Heart right ventricle (tissue), 16 donors: ENCODE measurements around the gene BOD1L1. TPM values are rescaled to one million over a fixed set of nuclear protein-coding genes. Genes with fewer than 3 reads are reported as not detected.

Experiments used
- ATAC-seq, 8 donors: fragments of 200-7000 bp; cut with Tn5 transposase; one replicate each; pipeline ENCODE4 v1.9.1; 2020; ENCODE audit warnings: mild to moderate bottlenecking in 8 of 8, moderate library complexity in 8 of 8, moderate number of reproducible peaks in 1 of 8
- DNase-seq, 2 donors: peaks; one replicate each; pipeline ENCODE4 v3.0.0-alpha.2; 2020
- H3K27ac ChIP-seq, 10 donors: fragments of 200-600 bp; sonication (generic) in 2 of 10; one replicate each; pipeline versions ENCODE4 v1.5.0 to v1.8.0; 2020 to 2022; ENCODE audit warnings: mild to moderate bottlenecking in 3 of 10
- H3K27me3 ChIP-seq, 7 donors: fragments of 200-600 bp; one replicate each; pipeline ENCODE4 v1.8.0; 2021 to 2022; ENCODE audit warnings: mild to moderate bottlenecking in 2 of 7
- H3K36me3 ChIP-seq, 9 donors: fragments of 200-600 bp; sonication (generic) in 1 of 9; one replicate each; pipeline versions ENCODE4 v1.5.0 to v1.8.0; 2020 to 2022; ENCODE audit warnings: mild to moderate bottlenecking in 2 of 9
- H3K4me1 ChIP-seq, 9 donors: fragments of 200-600 bp; sonication (generic) in 1 of 9; one replicate each; pipeline versions ENCODE4 v1.5.0 to v1.8.0; 2020 to 2022; ENCODE audit warnings: mild to moderate bottlenecking in 4 of 9
- H3K4me3 ChIP-seq, 10 donors: fragments of 200-600 bp; sonication (generic) in 2 of 10; one replicate each; pipeline versions ENCODE4 v1.5.0 to v1.8.0; 2020 to 2022; ENCODE audit warnings: mild to moderate bottlenecking in 7 of 10, moderate library complexity in 2 of 10
- H3K9me3 ChIP-seq, 11 donors: fragments of 200-600 bp in 10 of 11; sonication (generic) in 2 of 11; one replicate each; pipeline versions ENCODE4 v1.5.0 to v1.8.0; 2013 to 2022; ENCODE audit warnings: mild to moderate bottlenecking in 2 of 11, control low read depth in 1 of 11, moderate library complexity in 1 of 11
- WGBS, 2 donors: extraction: QIAGEN DNeasy Blood & Tissue Kit; methylation state at CpG; one replicate each; pipeline ENCODE4 v1.1.7; 2013; ENCODE audit warnings: inconsistent platforms in 1 of 2; 5-methylcytosine and 5-hydroxymethylcytosine counted together
- intact Hi-C, 10 donors: fragments of 100-400 bp; cut with DNase I; formaldehyde crosslinking; loops; one replicate each; pipeline versions ENCODE4 v1.11.1 to v1.14.2; 2022
- polyA plus RNA-seq, 2 donors: library from polyadenylated mRNA; stranded (reverse); fragments of 200-250 nt; gene quantifications; one replicate each; pipeline ENCODE4 v1.2.3, GENCODE V29; 2013
- total RNA-seq, 10 donors: library from RNA; stranded (reverse); fragmentation: NEBNext Ultra II Directional in 3 of 10; extraction: Animal tissue kit (Norgen Biotek cat#: 25700) in 3 of 10; gene quantifications; one replicate each; pipeline versions ENCODE4 v1.2.1 to v1.2.4, GENCODE V29; 2021 to 2023
- TF ChIP-seq, protein P1 (sequence below), 9 donors: fragments of 200-600 bp; sonication (generic) in 2 of 9; IDR thresholded peaks; one replicate each; pipeline versions ENCODE4 v1.5.0 to v1.8.0; 2021 to 2022; ENCODE audit warnings: antibody characterized with exemption in 9 of 9, mild to moderate bottlenecking in 5 of 9, moderate library complexity in 1 of 9
- donor health status: Arrhythmogenic right ventricular cardiomyopathy.
- donor health status: ischemic (EF 13 %, LVEDD 7.1; RV severe dilation, severe dysfunction).
- donor health status: healthy with polysubstance abuse.
- donor health status: DM: no; HTN: yes; CAD: no.
- donor health status: DM: no; HTN: no; CAD: no.
- donor health status: ischemic (EF 25% LVEDD 6.9; RV normal size, moderate dysfunction).
- donor health status: ischemic (EF 25% LVEDD 5.7; RV mildly dilated, moderate dysfunction).
- donor health status: healthy.
- donor health status: DM: yes; HTN: yes; CAD: no.
- donor health status: Ischemic cardiomyopathy.
- donor health status: ischemic (EF 35%, LVEDD 5.7; RV mildly dilated, moderate dysfunction).
- donor health status: nonischemic (EF 11% LVEDD 7.7; RV severe dilation, severe dysfunction).
- donor health status: DM: yes; HTN: yes; CAD: no.
- donor health status: PGD.
- donor health status: ischemic (EF 29% LVEDD 5.4; RV normal size, mild dysfunction).
- donor health status: nonischemic (EF 23%, LVEDD 6.1; RV moderate dilation, normal function).

BOD1L1 gene
- total and polyA plus RNA-seq, 12 donors: 7.9 to 28.1 (median 23.5) TPM

DNA sequence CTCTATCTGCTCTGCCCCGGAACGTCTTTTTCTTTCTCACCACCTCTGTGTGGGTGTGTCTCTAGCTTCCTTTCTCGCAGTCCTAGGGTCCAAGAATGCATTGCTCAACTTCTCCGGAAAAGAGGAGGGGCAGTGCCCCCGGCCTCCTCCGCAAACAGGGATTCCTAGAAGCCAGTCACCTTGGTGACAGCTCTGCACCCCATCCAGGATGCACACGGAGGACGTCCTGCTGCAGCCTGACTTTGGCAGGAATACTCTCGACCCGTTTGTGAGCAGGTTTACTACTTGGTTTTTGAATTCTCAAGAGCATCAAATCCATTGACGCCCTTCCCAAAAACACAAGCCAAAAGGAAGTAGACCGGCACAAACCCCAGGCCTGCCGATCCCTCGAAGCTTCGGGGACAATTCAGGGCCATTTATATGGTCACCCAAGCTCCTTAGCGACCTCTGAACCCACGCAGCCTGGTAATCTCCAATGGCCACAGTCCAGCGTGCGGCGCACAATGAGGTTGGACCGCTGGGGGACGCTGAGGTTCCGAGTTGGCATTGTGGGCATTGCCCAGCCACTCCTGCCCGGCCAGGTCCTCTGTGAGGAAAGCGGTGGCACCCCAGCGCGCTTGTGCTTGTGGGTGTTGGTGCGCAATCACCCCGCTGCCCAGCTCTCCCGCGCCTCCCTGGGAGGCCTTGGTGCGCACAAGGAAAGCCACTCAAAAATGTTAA is 93.0 kb downstream of the BOD1L1 start:
- Histone ChIP-seq H3K36me3 (no peaks in the 10 kb centered on the region), H3K9me3 (no peaks in the 10 kb centered on the region), H3K4me1 (peaks cover 0 to 29% (median 15%) of the 10 kb centered on the region in 9 donors), H3K27me3 (peaks cover 55 to 100% (median 99%) of the 10 kb centered on the region in 7 donors), H3K27ac (no peak overlapping the region), H3K4me3 (no peak overlapping the region)
- TF ChIP-seq, protein P1, sequence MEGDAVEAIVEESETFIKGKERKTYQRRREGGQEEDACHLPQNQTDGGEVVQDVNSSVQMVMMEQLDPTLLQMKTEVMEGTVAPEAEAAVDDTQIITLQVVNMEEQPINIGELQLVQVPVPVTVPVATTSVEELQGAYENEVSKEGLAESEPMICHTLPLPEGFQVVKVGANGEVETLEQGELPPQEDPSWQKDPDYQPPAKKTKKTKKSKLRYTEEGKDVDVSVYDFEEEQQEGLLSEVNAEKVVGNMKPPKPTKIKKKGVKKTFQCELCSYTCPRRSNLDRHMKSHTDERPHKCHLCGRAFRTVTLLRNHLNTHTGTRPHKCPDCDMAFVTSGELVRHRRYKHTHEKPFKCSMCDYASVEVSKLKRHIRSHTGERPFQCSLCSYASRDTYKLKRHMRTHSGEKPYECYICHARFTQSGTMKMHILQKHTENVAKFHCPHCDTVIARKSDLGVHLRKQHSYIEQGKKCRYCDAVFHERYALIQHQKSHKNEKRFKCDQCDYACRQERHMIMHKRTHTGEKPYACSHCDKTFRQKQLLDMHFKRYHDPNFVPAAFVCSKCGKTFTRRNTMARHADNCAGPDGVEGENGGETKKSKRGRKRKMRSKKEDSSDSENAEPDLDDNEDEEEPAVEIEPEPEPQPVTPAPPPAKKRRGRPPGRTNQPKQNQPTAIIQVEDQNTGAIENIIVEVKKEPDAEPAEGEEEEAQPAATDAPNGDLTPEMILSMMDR (IDR thresholded peaks at IDR 0.05): no peak
- DNase-seq: no peak
- intact Hi-C loops: no loop called here
- 2 to 4% methylated on average over 32 of the region's 32 CpGs for WGBS, 2 donors
- ATAC-seq: no peak

DNA sequence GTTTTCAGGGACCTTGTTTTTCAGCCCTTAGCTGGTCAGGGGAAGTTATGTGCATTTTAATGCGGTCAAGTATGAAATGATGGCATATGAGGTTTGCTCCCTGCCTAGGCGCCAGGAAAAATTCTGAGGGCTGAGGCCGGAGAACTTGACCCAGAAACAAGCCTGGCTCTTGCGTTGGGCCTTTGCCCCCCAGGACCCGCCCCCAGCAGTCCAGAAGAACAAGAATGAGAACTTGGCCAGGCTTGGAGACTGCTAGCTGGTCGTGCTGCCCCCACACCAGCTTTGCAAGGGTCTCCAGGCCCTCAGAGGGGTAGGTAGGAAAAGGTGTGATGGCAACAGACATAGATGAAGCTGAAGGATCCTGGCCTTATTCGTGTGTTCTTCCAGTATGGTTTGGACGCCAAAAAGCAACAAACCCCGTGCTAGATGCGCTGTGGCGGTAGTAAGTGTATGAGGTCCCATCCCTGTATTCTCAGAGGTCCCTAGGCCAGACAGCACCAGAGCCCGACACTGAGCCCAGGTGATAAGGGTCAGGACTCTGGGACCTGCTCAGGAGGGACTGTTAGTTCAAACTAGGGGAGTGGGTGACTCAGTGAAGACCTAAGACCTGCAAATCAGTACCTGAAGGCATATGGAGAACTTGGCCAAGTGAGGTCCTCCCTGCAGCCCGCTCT is 93.7 kb downstream of the BOD1L1 start:
- no peak overlapping the region for H3K27ac ChIP-seq
- TF ChIP-seq, protein P1 (IDR thresholded peaks at IDR 0.05): no peak
- intact Hi-C loops: no loop called here
- peaks cover 0 to 29% (median 8%) of the 10 kb centered on the region in 9 donors for H3K4me1 ChIP-seq
- ATAC-seq (no peak), DNase-seq (no peak)
- no peaks in the 10 kb centered on the region for H3K9me3 ChIP-seq
- WGBS, 2 donors: 7 to 10% methylated on average over 13 of the region's 13 CpGs
- H3K4me3 ChIP-seq: no peak overlapping the region
- H3K36me3 ChIP-seq: no peaks in the 10 kb centered on the region
- H3K27me3 ChIP-seq: peaks cover 55 to 100% (median 99%) of the 10 kb centered on the region in 7 donors

DNA sequence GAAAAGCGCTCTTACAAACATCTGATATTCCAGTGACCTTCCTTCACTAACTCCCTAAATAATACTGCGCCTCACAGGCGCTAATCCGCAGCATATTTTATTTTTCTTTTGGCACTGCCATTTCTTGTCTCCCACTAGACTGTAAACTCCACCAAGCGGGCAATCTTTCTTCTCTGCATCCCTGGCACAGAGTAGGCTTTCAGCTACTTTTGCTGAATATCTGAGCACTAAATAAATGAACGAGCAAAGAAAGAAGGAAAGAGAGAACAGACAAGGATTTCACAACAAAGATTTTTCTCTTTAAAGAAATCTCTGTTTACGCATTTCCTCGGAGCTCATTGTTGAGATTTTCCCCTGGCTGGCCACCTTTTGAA is 95.9 kb downstream of the BOD1L1 start:
- DNase-seq (no peak), ATAC-seq (no peak)
- TF ChIP-seq, protein P1 (IDR thresholded peaks at IDR 0.05): no peak
- WGBS, 2 donors: 15 to 27% methylated on average over 8 of the region's 8 CpGs
- H3K4me1 ChIP-seq: peaks cover 0 to 40% (median 14%) of the 10 kb centered on the region in 9 donors
- intact Hi-C loops: no loop called here
- H3K27me3 ChIP-seq: peaks cover 42 to 100% (median 99%) of the 10 kb centered on the region in 7 donors
- no peaks in the 10 kb centered on the region for H3K36me3 ChIP-seq
- H3K4me3 ChIP-seq: no peak overlapping the region
- H3K9me3 ChIP-seq: no peaks in the 10 kb centered on the region
- H3K27ac ChIP-seq: no peak overlapping the region

DNA sequence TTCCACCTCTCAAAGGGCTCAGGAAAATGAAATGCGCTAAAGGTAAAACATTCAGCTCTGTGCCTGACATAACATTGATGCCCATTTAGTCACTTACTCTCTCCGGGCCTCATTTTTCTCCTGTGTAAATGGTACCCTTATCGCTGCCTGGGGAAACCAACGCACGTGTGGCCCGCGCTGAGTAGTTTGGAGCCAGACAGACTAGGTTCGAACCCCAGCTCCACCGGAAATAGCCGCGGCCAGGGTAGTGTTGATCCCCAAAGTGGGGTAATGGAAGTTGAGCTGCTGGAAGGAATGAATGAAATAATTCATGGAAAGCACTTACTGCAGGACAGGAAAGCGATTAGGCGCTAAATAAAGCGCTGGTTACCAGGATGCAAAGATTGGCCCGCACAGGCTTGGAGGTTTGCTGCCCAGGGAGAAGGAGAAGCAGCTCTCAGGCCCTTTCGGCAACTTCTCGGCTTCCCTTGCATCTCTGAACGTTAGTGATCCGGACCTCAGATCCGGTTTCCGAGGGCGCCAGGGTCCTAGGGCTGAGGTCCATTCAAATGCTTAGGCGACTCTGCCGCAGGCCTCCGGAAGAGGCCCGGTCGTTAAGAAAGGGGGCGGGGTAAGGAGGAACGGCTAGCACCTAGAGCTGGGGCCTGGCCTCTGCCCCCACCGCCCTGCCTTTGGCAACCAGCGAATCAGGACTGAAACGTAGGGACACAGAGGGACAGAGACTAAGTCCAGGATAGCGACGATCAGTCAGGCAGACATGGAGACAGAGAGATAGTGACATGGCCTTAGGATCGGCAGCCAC is 96.5 kb downstream of the BOD1L1 start:
- Histone ChIP-seq H3K9me3 (no peaks in the 10 kb centered on the region), H3K36me3 (no peaks in the 10 kb centered on the region), H3K27ac (no peak overlapping the region), H3K4me3 (no peak overlapping the region), H3K4me1 (peaks cover 0 to 40% (median 14%) of the 10 kb centered on the region in 9 donors), H3K27me3 (peaks cover 42 to 100% (median 99%) of the 10 kb centered on the region in 7 donors)
- ATAC-seq (no peak), DNase-seq (no peak)
- intact Hi-C loops: no loop called here
- TF ChIP-seq, protein P1 (IDR thresholded peaks at IDR 0.05): no peak
- WGBS, 2 donors: 3 to 4% methylated on average over 35 of the region's 35 CpGs
